ENCODE data around the gene TPD52L1.

GRCh38 chr6:125120054-125120590 is 33.5 kb upstream of the TPD52L1 start:
- no peak for TF ChIP-seq CTCF (IDR thresholded peaks at IDR 0.05)
- TF ChIP-seq POLR2A (IDR thresholded peaks at IDR 0.05): no peak

Data from right lobe of liver (tissue), 4 donors.